H1 (cell line): ENCODE measurements around the gene S100A16.
"Not testable (repeated sequence)": the region's sequence is repeated elsewhere in the genome, so short reads cannot be mapped to it uniquely, and the experiment has no call there.

Experiments used
- CTCF ChIP-seq, 3 experiments: IDR thresholded peaks; 1 replicate in 2 of 3; 2 replicates in 1 of 3; pipeline versions ENCODE4 v1.5.1 to v1.6.1; 2011; ENCODE audit warnings: low read length in 3 of 3, mild to moderate bottlenecking in 3 of 3, inconsistent platforms in 2 of 3, low read depth in 1 of 3, moderate library complexity in 1 of 3; ENCODE audit not compliant: insufficient read depth in 1 of 3; ENCODE audit errors: control extremely low read depth in 1 of 3
- EZH2 ChIP-seq: fragments of 200-600 bp; sonication (generic); IDR thresholded peaks from 2 replicates; pipeline ENCODE4 v1.7.1; 2012; ENCODE audit warnings: low read depth, mild to moderate bottlenecking, moderate library complexity, low read length, inconsistent platforms; ENCODE audit not compliant: severe bottlenecking
- GTF2F1 ChIP-seq: IDR thresholded peaks from 2 replicates; pipeline ENCODE4 v1.6.1; 2012; ENCODE audit warnings: low read depth, low read length, improper control_type of control experiment, borderline replicate concordance
- JUND ChIP-seq: IDR thresholded peaks from 2 replicates; pipeline ENCODE4 v1.6.1; 2011; ENCODE audit warnings: mild to moderate bottlenecking, improper control_type of control experiment, low read length
- POLR2AphosphoS5 ChIP-seq: IDR thresholded peaks from 2 replicates; pipeline ENCODE4 v1.6.1; 2011; ENCODE audit warnings: low read depth, low read length
- TAF1 ChIP-seq: IDR thresholded peaks from 2 replicates; pipeline ENCODE4 v1.6.1; 2011; ENCODE audit warnings: mild to moderate bottlenecking, low read depth, low read length

GRCh38 chr1:153640213-153640612, 27.3 kb upstream of the S100A16 start:
- not testable (repeated sequence) for TF ChIP-seq CTCF (IDR thresholded peaks at IDR 0.05; ENCODE audit: control extremely low read depth in 1 of 3, insufficient read depth in 1 of 3, low read depth in 1 of 3, low read length in 3 of 3); GTF2F1; EZH2; JUND; TAF1; POLR2AphosphoS5
